MM.1S (cell line): ENCODE results near the gene ADAMTS18.

Source experiments
- EZH2 ChIP-seq: fragments of 300-600 bp; sonication (generic); optimal IDR thresholded peaks from 2 replicates; pipeline ENCODE3; 2017; ENCODE audit warnings: low read depth, mild to moderate bottlenecking, antibody characterized with exemption, low read length, mixed read lengths
- TF ChIP-seq, protein P1 (sequence below): fragments of 300-600 bp; sonication (generic); IDR thresholded peaks from 2 replicates; pipeline ENCODE4 v1.5.1; 2016; ENCODE audit warnings: antibody characterized with exemption, low read length, mixed read lengths

DNA sequence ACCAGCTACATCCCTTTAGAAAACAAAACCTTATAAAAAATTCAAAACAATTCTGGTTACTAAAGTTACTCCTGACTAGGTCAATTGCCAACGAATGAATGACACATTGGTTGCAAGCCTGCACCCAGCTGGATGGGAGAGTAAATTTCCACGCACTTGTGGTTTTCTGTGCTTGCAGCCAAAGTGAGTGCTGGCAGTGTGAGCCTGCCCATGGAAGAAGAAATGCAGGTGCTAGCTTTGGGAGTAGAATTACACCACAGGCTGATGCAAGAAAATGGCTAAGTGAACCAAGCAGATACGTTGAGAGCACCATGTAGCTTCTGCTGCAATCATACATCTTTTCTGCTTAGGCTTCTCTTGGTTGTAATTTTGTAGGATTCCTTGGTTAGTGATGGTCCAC is 161.0 kb downstream of the ADAMTS18 start:
- TF ChIP-seq, protein P1, sequence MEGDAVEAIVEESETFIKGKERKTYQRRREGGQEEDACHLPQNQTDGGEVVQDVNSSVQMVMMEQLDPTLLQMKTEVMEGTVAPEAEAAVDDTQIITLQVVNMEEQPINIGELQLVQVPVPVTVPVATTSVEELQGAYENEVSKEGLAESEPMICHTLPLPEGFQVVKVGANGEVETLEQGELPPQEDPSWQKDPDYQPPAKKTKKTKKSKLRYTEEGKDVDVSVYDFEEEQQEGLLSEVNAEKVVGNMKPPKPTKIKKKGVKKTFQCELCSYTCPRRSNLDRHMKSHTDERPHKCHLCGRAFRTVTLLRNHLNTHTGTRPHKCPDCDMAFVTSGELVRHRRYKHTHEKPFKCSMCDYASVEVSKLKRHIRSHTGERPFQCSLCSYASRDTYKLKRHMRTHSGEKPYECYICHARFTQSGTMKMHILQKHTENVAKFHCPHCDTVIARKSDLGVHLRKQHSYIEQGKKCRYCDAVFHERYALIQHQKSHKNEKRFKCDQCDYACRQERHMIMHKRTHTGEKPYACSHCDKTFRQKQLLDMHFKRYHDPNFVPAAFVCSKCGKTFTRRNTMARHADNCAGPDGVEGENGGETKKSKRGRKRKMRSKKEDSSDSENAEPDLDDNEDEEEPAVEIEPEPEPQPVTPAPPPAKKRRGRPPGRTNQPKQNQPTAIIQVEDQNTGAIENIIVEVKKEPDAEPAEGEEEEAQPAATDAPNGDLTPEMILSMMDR: no peak
- TF ChIP-seq EZH2: no peak
